Activated T-cell treated with anti-CD3 and anti-CD28 coated beads, Interleukin-2, amount 50 U/mL, for 24 hours (primary cell): ENCODE results near the gene C6orf89.
A peak's percentile ranks its signal among the peaks of the same experiment; 100 is the strongest.

Experiments used
- DNase-seq: peaks from one replicate; pipeline ENCODE4 v3.0.0-alpha.2; 2020
- H3K27ac Mint-ChIP-seq: 2 replicates; pipeline ENCODE4 v1.8.0; 2020; ENCODE audit warnings: mild to moderate bottlenecking, mixed read lengths
- H3K27me3 Mint-ChIP-seq: 2 replicates; pipeline ENCODE4 v1.8.0; 2020; ENCODE audit warnings: mixed read lengths
- H3K36me3 Mint-ChIP-seq: 2 replicates; pipeline ENCODE4 v1.8.0; 2020; ENCODE audit warnings: low read depth, mixed read lengths
- H3K4me1 Mint-ChIP-seq: 2 replicates; pipeline ENCODE4 v1.8.0; 2020; ENCODE audit warnings: low read depth, mixed read lengths
- H3K4me3 Mint-ChIP-seq: 2 replicates; pipeline ENCODE4 v1.8.0; 2020; ENCODE audit warnings: mild to moderate bottlenecking, moderate library complexity, mixed read lengths
- H3K9me3 Mint-ChIP-seq: 2 replicates; pipeline ENCODE4 v1.8.0; 2020; ENCODE audit warnings: mixed read lengths

Gene C6orf89

DNA sequence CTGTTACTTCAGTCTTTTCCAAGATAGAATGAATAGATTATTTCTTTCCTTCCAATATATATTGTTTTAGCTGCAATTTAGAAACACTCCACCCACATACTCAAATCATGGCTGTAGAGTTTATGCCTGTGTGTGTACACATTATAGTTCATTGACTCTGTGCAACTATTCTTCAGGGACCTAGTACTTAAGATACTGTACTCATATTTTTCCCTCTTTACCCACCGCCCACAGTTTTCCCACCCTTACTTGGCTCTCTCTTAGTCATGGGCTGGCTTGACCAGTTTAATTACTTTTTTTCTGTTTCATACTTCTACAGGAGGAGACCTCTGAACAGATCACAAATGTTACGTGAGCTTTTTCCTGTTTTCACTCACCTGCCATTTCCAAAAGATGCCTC is 30.4 kb downstream of the C6orf89 start:
- DNase-seq: no peak
- H3K9me3 Mint-ChIP-seq: no peaks in the 10 kb centered on the region
- peaks cover 79% of the 10 kb centered on the region for H3K36me3 Mint-ChIP-seq
- peak overlapping the region; percentile 1 for H3K27ac Mint-ChIP-seq
- H3K4me3 Mint-ChIP-seq: no peak overlapping the region
- H3K27me3 Mint-ChIP-seq: no peaks in the 10 kb centered on the region
- H3K4me1 Mint-ChIP-seq: peaks cover 48% of the 10 kb centered on the region

DNA sequence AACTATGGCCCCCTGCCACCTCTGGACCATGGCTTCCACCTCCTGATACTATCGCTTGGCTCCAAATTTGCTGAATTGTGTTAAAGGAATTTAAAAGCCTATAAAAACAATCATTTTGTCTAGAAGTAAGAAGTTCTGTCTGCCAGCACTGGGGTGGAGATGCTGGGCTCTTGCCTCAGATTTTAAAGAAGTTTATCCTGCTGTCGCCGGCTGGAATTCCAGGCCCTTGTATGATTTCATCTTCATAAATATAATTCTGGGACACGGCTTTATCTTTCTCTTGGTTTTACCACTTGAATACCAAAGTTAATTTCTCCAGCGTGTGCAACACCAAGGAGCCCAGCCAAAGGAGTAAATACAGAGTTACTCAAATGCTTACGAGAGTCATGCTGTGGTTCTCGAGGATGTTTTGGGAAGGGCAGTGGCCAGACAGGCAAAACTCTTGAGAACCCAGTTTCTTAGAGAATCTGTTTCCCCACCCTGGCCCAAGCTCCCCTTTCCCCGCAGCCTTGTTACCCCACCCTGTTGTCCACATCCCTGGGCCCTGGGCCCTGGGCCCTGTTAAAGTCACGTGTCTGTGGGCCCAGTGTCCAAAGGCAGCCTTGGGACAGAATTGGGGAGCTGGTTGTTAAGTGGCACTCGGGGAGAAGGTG is 31.9 kb downstream of the C6orf89 start:
- DNase-seq: no peak
- Mint-ChIP-seq H3K4me1 (peaks cover 35% of the 10 kb centered on the region), H3K27ac (no peak overlapping the region), H3K4me3 (no peak overlapping the region), H3K9me3 (no peaks in the 10 kb centered on the region), H3K36me3 (peaks cover 82% of the 10 kb centered on the region), H3K27me3 (no peaks in the 10 kb centered on the region)

DNA sequence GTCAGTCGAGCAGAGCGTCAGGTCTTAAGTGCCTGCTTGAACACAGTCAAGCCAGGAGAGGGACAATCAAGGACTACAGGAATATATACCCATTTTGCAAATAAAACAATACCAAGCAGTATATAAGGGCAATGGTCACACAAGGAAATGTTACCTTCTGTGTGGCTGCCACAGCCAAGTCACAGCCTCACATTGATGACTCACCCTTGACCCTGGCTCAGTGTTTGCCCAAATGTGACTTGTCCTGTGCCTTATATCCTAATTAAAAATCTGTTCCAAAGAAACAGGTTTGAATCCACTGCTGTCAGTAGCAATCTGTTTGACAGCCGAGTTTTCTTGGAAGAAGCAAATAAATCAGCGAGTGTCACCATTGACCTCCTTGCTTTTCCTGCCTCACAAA is 34.3 kb downstream of the C6orf89 start:
- Mint-ChIP-seq H3K27me3 (no peaks in the 10 kb centered on the region), H3K36me3 (peaks cover 87% of the 10 kb centered on the region), H3K4me1 (peaks cover 18% of the 10 kb centered on the region), H3K27ac (no peak overlapping the region), H3K4me3 (no peak overlapping the region), H3K9me3 (no peaks in the 10 kb centered on the region)
- no peak for DNase-seq

DNA sequence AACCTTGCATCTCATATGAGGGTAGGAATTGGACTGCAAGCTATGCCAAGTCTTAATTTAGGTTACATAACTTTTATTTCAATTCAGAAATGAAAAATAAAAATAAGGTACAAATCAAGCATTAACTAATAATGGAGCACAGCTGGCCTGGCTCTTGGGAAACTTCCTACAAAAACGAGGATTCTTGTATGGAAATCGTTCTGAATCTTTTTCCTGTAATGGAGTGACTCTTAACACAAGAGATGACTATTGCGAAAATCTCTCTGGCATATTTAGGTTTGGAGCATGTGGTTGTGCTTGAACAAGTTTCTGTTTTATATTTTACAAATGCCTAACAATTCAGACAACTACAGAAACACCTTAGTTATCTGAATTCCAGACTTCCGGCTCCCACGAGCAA is 34.8 kb downstream of the C6orf89 start:
- Mint-ChIP-seq H3K36me3 (peaks cover 86% of the 10 kb centered on the region), H3K4me3 (no peak overlapping the region), H3K27me3 (no peaks in the 10 kb centered on the region)

DNA sequence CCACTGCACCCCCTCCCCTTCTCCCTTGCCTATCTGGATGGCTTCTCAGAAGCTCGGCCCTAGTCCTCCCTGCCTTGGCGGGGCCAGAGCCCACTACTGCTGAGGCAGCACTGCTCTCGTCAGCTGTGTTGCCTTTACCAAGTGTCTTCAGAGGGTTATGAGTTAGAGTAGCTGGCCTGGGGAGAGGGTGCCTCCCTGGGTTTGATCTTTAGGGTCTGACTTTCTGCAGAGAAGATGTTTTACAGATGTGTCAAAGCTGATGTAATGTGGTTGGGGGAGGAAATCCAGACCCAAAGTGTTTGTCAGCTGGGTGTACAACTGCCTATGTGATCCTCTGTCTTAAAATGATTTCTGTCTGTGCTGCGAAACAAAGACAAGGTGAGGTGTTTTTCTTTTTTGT is 38.4 kb downstream of the C6orf89 start:
- Mint-ChIP-seq H3K9me3 (no peaks in the 10 kb centered on the region), H3K36me3 (peaks cover 65% of the 10 kb centered on the region), H3K27me3 (no peaks in the 10 kb centered on the region), H3K4me1 (peaks cover 23% of the 10 kb centered on the region), H3K4me3 (no peak overlapping the region), H3K27ac (peak overlapping the region; percentile 11)
- DNase-seq: no peak

More for the DNA sequence above, 34.8 kb downstream of the C6orf89 start:
- Mint-ChIP-seq H3K27ac (no peak overlapping the region), H3K9me3 (no peaks in the 10 kb centered on the region), H3K4me1 (peaks cover 19% of the 10 kb centered on the region)
- no peak for DNase-seq

DNA sequence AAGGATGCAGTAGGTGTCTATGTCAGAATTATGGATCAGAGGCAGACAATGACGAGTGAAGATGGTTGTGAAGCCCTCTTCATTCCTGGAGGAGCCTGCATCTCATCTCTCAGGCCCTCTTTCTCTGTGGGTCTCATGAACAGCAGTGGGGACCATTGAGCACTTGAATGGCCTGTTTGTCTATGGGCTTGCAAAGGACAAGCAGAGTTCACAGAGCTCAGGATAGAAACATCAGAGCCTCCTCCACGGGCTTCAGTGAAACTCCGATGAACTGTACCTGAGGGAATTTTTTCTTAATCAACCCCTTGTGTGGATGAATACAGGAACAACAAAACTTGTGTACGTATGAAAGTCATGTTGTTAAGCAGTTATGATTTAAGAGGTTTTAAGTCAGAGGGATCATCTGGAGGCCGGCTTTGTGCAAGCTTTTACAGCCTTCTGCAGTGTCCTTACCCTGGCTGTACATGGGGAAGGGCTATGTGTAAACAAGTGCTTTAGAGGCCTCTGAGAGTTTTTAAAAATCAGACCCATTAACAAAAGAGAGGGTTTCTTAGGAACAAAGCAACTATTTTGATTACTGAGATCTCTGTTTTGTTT is 39.1 kb downstream of the C6orf89 start:
- no peak for DNase-seq
- no peaks in the 10 kb centered on the region for H3K27me3 Mint-ChIP-seq
- H3K4me1 Mint-ChIP-seq: peaks cover 23% of the 10 kb centered on the region
- peak overlapping the region; percentile 83 for H3K27ac Mint-ChIP-seq
- peaks cover 58% of the 10 kb centered on the region for H3K36me3 Mint-ChIP-seq
- no peak overlapping the region for H3K4me3 Mint-ChIP-seq
- H3K9me3 Mint-ChIP-seq: no peaks in the 10 kb centered on the region

DNA sequence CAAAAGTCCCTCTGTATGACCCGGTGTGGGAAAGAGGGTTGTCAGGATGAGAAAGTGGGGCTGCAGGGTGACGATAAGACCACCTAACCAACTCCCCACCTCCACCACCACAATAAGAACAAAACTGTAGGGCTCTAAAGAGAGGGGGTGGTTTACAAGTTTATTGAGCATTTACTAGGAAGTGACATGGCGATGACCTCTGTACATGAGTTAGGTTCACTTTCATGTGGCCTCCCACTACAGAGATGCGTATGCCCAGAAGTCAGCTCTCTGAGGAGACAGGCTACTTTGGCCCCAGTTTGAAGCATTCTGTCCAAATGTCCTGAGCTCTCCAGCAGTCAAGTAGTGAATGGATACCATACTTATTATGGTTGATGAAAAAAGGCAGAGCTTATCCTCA is 40.1 kb downstream of the C6orf89 start:
- peaks cover 23% of the 10 kb centered on the region for H3K4me1 Mint-ChIP-seq
- no peaks in the 10 kb centered on the region for H3K9me3 Mint-ChIP-seq
- H3K36me3 Mint-ChIP-seq: peaks cover 48% of the 10 kb centered on the region
- no peaks in the 10 kb centered on the region for H3K27me3 Mint-ChIP-seq
- no peak overlapping the region for H3K4me3 Mint-ChIP-seq
- peak overlapping the region; percentile 83 for H3K27ac Mint-ChIP-seq
- DNase-seq: no peak

DNA sequence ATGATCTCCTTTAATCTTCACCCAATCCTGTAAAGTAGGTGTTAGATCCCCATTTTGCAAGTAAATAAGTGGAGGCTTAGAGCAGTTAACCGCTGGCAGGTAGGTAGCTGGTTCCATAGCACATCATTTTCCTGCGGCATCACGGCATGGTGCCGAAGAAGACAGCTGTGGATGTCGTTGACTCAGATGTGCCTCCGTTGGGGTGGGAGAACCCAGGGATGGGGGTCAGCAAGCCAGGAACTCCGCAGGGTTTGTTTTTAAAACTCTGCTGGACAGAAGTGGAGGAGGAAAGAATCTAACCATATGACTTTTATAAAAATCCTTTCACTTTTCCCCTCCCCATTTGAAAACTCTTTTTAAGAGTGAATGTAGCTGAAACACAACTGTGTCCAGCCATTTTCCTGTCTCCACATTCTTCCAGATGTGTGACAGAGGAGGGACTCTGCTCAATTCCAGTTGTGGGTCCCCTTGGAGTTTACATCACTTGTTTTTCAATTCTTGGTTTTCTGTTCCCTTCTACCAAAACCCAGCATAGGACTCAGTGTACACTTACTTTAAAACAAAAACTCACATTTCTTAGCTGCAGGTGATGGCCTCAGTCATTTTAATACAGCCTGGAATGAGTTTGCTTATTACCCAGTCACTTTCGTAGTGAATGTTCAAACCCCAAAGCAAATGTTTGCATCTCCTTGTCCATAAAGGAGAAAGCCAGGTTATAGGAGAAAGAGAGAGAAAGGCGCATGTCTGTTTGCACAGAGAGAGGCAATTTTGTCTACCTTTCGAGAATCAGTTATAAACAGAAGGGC is 41.2 kb downstream of the C6orf89 start:
- Mint-ChIP-seq H3K27me3 (no peaks in the 10 kb centered on the region), H3K4me1 (peaks cover 23% of the 10 kb centered on the region), H3K4me3 (no peak overlapping the region), H3K36me3 (peaks cover 42% of the 10 kb centered on the region), H3K9me3 (no peaks in the 10 kb centered on the region), H3K27ac (peak overlapping the region; percentile 62)
- DNase-seq: no peak

DNA sequence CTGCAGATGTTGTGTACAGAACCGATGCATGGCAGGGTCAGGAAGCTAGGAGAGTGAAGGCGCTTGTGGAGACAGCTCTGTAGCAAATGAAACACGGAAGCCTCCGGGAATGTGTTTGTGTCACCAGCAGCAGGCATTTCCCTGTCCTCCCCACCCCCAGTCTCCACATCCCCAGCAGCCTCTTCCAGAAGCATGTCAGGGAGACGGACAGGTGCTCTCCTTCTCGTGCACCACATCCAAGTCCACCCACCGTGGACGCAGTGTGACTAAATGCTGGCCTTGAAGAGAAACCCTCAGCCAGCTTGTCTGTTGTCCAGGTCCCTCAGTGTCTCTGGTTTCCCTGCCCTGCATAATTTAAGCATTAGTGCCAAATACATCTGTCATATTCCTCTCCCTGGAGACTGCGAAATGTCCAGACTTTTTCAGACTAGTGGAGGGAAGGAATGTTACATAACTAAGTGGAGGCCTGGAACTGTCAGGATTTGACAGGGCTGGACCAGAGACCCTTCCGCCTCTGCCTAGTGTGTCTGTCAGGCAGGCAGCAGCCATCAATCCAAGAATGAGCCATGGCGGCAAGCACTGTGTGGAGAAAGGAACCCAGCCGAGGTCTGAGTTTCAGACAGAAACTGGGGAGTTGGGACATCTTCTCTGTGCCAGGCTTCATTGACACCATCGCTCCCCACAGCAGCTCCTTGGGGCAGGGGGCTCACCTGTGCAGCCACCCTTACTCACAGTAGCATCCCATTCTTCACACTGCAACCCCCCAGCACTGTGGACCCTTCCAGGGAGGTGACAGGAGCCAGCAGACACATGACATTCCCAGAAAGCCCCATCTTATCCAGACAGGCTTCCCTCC is 42.2 kb downstream of the C6orf89 start:
- no peaks in the 10 kb centered on the region for H3K27me3 Mint-ChIP-seq
- H3K9me3 Mint-ChIP-seq: no peaks in the 10 kb centered on the region
- H3K36me3 Mint-ChIP-seq: peaks cover 37% of the 10 kb centered on the region
- DNase-seq: no peak
- H3K27ac Mint-ChIP-seq: peak overlapping the region; percentile 62
- H3K4me1 Mint-ChIP-seq: peaks cover 23% of the 10 kb centered on the region
- H3K4me3 Mint-ChIP-seq: no peak overlapping the region

DNA sequence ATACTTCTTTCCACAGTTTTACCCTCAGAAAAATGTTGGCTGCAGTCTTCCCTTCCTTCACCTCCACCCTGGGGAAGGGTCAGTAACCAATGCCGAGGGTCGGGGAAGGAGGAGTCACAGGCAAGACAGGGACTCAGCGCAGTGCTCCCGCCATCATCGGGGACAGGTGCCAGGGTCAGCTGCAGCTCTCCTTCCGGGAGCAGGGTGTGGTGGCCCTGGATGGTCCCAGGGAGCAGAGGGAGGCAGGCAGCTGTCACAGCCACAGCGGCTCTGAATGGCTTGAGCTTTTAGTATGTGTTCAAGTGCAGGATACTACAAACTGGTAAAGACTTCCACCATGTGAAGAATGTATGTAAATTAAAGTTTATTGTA is 42.8 kb downstream of the C6orf89 start:
- Mint-ChIP-seq H3K27me3 (no peaks in the 10 kb centered on the region), H3K9me3 (no peaks in the 10 kb centered on the region), H3K4me1 (peaks cover 23% of the 10 kb centered on the region), H3K36me3 (peaks cover 32% of the 10 kb centered on the region), H3K27ac (no peak overlapping the region), H3K4me3 (no peak overlapping the region)
- DNase-seq: no peak

DNA sequence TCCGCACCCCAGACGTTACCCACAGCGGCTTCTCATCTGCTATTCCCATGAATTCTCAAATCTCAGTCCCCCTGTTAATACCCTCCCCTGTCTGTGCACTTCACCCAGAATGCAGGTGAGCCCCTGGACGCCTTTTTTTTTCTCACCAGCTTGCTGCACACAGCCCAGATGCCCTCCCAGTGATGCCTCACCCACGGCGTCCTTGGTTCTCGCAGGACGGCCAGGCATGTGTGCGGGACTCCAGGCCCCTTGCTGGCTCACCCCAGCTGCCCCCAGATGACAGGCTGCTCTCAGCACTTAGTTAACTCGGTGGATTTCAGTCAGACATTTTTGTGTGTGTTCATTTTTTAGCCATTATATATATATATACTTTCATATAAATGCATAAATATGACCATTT is 43.4 kb downstream of the C6orf89 start:
- no peaks in the 10 kb centered on the region for H3K9me3 Mint-ChIP-seq
- H3K4me1 Mint-ChIP-seq: peaks cover 20% of the 10 kb centered on the region
- H3K27ac Mint-ChIP-seq: no peak overlapping the region
- H3K36me3 Mint-ChIP-seq: peaks cover 25% of the 10 kb centered on the region
- no peak overlapping the region for H3K4me3 Mint-ChIP-seq
- no peak for DNase-seq
- no peaks in the 10 kb centered on the region for H3K27me3 Mint-ChIP-seq

DNA sequence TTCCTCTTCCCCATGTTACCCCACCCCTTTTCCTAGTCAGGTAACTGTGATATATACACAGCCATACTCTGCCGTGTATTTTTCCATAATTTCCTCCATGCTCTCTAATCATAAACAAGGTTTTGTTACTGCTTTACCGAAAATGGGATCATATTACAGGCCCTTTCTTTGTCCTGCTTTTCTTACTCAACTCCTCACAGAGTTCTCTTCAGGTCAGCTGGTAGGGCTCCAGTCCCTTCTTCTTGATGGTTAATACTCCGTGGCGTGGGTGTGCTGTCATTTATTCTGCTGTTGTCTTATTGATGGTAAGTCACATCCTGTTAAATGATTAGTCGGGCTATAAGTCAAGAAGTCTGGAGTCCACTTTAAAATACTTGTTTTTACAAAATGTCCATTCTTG is 43.9 kb downstream of the C6orf89 start:
- DNase-seq: no peak
- H3K9me3 Mint-ChIP-seq: no peaks in the 10 kb centered on the region

DNA sequence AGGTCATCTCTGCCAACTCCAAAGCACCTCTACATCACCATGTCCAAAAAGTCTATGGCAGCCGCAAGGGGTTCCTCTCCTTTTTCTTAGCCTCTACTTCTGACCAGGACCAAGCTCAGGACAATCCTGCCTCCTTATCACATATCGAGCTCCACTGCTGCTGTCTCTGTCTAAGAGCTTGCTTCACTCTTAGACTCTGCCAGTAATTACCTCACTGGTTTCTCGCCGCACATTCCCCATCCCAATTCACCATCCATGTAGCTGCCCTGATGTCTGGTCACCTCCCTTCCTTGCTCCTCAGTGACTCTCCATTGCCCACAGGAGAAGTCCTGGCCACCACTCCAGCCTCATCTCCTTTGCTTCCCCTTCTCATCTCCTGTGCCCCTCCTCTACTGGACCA is 44.7 kb downstream of the C6orf89 start:
- Mint-ChIP-seq H3K27ac (no peak overlapping the region), H3K4me1 (peaks cover 14% of the 10 kb centered on the region), H3K4me3 (no peak overlapping the region), H3K9me3 (no peaks in the 10 kb centered on the region), H3K27me3 (no peaks in the 10 kb centered on the region), H3K36me3 (peaks cover 13% of the 10 kb centered on the region)
- DNase-seq: no peak

More for the DNA sequence above, 43.9 kb downstream of the C6orf89 start:
- no peak overlapping the region for H3K4me3 Mint-ChIP-seq
- H3K27me3 Mint-ChIP-seq: no peaks in the 10 kb centered on the region
- H3K27ac Mint-ChIP-seq: no peak overlapping the region
- H3K4me1 Mint-ChIP-seq: peaks cover 17% of the 10 kb centered on the region
- peaks cover 21% of the 10 kb centered on the region for H3K36me3 Mint-ChIP-seq

DNA sequence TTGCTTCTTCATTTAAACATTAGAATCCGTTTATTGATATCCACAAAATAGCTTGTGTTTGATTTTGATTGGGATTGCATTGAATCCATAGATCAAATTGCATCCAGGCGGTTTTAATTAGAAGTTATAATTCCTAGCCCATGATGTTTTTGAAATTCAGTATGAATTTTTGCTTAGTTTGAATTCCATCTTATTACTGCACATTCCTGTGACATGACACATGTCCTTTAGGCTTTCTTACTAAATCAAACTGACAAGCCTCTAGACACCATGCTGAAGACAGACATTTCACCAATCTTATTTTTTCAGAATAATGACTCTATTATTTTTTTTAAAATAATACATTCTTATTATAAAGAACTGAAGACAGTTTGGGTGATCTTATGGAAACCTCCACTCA is 47.4 kb downstream of the C6orf89 start:
- Mint-ChIP-seq H3K36me3 (no peaks in the 10 kb centered on the region), H3K9me3 (no peaks in the 10 kb centered on the region), H3K27ac (no peak overlapping the region), H3K4me1 (no peaks in the 10 kb centered on the region), H3K4me3 (no peak overlapping the region), H3K27me3 (no peaks in the 10 kb centered on the region)
- DNase-seq: no peak
